Stimulated activated effector memory CD8-positive, alpha-beta T cell treated with anti-CD3 and anti-CD28 coated beads, Interleukin-12 subunit alpha, Interleukin-12 subunit beta, amount 100 ng/mL, for 72 hours (primary cell): ENCODE data around the gene ELL3.
A peak's percentile ranks its signal among the peaks of the same experiment; 100 is the strongest.

Source experiments
- ATAC-seq: fragments of 150-1000 bp; cut with Tn5 transposase; 2 replicates; pipeline ENCODE4 v1.10.0; 2021
- DNase-seq, 2 donors: peaks; one replicate each; pipeline ENCODE4 v3.0.0; 2021 to 2022; ENCODE audit warnings: low spot score in 2 of 2
- H3K27ac Mint-ChIP-seq: one replicate; pipeline ENCODE4 v1.8.0; 2022; ENCODE audit warnings: mild to moderate bottlenecking, mixed read lengths
- H3K36me3 Mint-ChIP-seq: one replicate; pipeline ENCODE4 v1.8.0; 2022; ENCODE audit warnings: mild to moderate bottlenecking, mixed read lengths
- H3K4me1 Mint-ChIP-seq: one replicate; pipeline ENCODE4 v1.8.0; 2022; ENCODE audit warnings: mixed read lengths
- H3K4me3 Mint-ChIP-seq: one replicate; pipeline ENCODE4 v1.8.0; 2022; ENCODE audit warnings: mild to moderate bottlenecking, mixed read lengths
- H3K9me3 Mint-ChIP-seq: one replicate; pipeline ENCODE4 v1.8.0; 2022; ENCODE audit warnings: mixed read lengths

Gene ELL3

DNA sequence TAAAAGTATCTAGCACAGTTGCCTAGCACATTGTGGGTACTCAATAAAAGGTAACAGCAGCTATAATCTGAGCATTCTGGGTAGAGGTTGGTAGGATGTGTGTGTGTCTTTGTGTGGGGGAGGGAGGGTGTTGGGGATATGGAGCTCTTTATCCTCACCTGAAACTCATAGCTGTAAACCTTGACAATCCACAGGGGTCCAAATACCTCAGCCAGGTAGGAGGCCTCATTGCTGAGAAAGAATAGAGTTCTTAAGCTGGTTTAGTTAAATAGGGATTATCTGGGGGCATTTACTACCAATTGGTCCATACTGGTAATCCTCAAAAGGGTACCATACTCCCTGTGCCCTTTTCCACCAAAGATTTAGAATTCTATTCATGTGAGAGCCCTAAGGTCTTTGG is 19.2 kb upstream of the ELL3 start:
- H3K36me3 Mint-ChIP-seq: peaks cover 92% of the 10 kb centered on the region
- no peaks in the 10 kb centered on the region for H3K9me3 Mint-ChIP-seq
- H3K4me3 Mint-ChIP-seq: no peak overlapping the region
- ATAC-seq (no peak), DNase-seq (no peak)
- peaks cover 69% of the 10 kb centered on the region for H3K4me1 Mint-ChIP-seq
- H3K27ac Mint-ChIP-seq: peak overlapping the region; percentile 99

- peaks cover 62% of the 10 kb centered on the region for H3K4me1 Mint-ChIP-seq
- DNase-seq (no peak), ATAC-seq (no peak)
- H3K9me3 Mint-ChIP-seq: no peaks in the 10 kb centered on the region
- no peak overlapping the region for H3K4me3 Mint-ChIP-seq
- peaks cover 84% of the 10 kb centered on the region for H3K36me3 Mint-ChIP-seq
- H3K27ac Mint-ChIP-seq: peak overlapping the region; percentile 99
Observed at GRCh38 chr15:43795197-43795596, 18.4 kb upstream of the ELL3 start.

- Mint-ChIP-seq H3K9me3 (no peaks in the 10 kb centered on the region), H3K36me3 (peaks cover 76% of the 10 kb centered on the region), H3K4me3 (peak overlapping the region; percentile 98), H3K4me1 (peaks cover 55% of the 10 kb centered on the region), H3K27ac (peak overlapping the region; percentile 99)
- ATAC-seq: no peak
- DNase-seq: no peak
Observed at GRCh38 chr15:43794269-43795037, 17.7 kb upstream of the ELL3 start.

GRCh38 chr15:43793647-43794046 is 16.9 kb upstream of the ELL3 start:
- ATAC-seq (no peak), DNase-seq (no peak)
- peak overlapping the region; percentile 99 for H3K27ac Mint-ChIP-seq
- H3K36me3 Mint-ChIP-seq: peaks cover 69% of the 10 kb centered on the region
- peaks cover 47% of the 10 kb centered on the region for H3K4me1 Mint-ChIP-seq
- H3K4me3 Mint-ChIP-seq: peak overlapping the region; percentile 98
- H3K9me3 Mint-ChIP-seq: no peaks in the 10 kb centered on the region

GRCh38 chr15:43792761-43793476 is 16.2 kb upstream of the ELL3 start:
- DNase-seq (no peak), ATAC-seq (peak; percentile 0)
- peak overlapping the region; percentile 98 for H3K4me3 Mint-ChIP-seq
- no peaks in the 10 kb centered on the region for H3K9me3 Mint-ChIP-seq
- peaks cover 62% of the 10 kb centered on the region for H3K36me3 Mint-ChIP-seq
- peak overlapping the region; percentile 99 for H3K27ac Mint-ChIP-seq
- H3K4me1 Mint-ChIP-seq: peaks cover 40% of the 10 kb centered on the region

GRCh38 chr15:43791993-43792760 is 15.4 kb upstream of the ELL3 start, which contains the start of gene SERF2:
Gene SERF2 (plus strand): TSS chr15:43792320. CDS start chr15:43792377, 57 bp downstream.
- Mint-ChIP-seq H3K4me1 (peaks cover 40% of the 10 kb centered on the region), H3K9me3 (no peaks in the 10 kb centered on the region), H3K4me3 (peak within 1 kb of the TSS; percentile 98), H3K27ac (peak within 1 kb of the TSS; percentile 99), H3K36me3 (peaks cover 55% of the 10 kb centered on the region)
- ATAC-seq (peak; percentile 94), DNase-seq (peak; percentile 94 to 99)

DNA sequence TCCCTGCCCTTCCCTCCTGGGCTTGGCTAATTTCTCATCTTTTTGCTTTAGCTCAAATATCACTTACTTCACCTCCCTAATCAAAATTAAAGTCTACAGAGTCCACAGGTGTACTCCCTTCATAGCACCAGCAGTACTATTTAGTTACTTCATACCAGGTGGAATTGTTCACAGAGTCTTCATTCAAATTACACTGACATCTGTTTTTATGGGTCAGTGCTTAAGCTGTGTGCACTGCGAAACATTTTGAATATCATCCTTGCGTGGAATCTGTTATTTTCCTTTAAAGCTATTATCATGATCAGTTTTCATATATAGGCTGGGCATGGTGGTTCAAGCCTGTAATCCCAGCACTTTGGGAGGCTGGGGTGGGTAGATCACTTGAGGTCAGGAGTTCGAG is 12.6 kb upstream of the ELL3 start:
- ATAC-seq (no peak), DNase-seq (no peak)
- Mint-ChIP-seq H3K4me1 (peaks cover 16% of the 10 kb centered on the region), H3K27ac (no peak overlapping the region), H3K36me3 (peaks cover 27% of the 10 kb centered on the region), H3K9me3 (no peaks in the 10 kb centered on the region), H3K4me3 (no peak overlapping the region)

DNA sequence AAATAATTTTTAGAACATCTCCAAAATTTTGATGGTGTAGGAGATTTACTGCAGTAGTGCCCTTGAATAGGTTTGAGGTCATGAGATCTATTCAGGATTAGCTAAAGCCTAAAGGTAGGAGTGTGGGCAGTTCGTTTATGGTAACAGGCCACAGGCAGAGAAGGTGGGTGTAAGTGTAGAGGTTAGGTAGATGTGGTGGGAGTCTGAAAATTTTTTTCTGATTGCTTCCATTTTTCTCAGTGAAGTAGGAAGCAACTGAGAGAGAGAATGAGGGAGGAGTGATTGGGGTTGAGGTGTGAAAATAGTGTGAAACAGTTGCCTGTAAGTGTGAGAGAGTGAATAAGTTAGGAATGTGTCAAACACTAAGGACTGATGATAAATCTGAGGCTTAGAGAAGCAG is 2.2 kb upstream of the ELL3 start:
- no peak for ATAC-seq
- Mint-ChIP-seq H3K27ac (no peak overlapping the region), H3K4me3 (no peak overlapping the region), H3K9me3 (no peaks in the 10 kb centered on the region), H3K4me1 (peaks cover 24% of the 10 kb centered on the region), H3K36me3 (peaks cover 23% of the 10 kb centered on the region)
- DNase-seq: no peak

DNA sequence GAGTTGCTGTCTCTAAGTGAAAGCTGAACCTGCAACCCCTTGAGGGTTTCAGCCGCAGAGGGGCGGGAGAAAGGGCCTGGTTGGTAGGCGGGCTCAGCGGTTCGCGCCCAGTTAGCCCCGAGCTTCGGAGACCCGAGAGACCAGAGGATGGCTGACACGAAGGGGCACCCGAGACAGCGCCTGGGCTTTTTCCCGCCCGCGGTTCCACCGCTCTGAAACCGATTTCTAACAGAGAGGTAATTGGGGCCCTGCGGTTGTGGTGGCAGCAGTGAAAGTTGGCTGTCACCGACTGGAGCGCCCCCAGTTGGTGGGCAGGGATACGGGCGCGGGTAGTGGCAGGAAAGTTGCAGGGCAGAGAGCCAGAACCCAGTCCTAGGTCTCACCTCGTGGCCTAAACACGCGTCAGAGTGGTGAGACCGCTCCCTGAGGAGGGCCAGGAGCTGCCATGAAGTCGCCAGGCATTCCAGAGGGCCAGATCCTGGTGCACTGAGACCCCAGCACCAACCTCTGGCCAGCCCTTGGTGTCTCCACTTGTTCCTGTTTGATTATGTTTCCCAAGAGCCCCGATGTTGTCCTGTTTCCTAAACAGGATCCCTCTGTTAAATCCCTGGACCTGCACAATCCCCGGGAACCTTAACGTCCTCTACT is 625 bp upstream of the ELL3 start:
- peaks cover 40% of the 10 kb centered on the region for H3K36me3 Mint-ChIP-seq
- DNase-seq: peak; percentile 64 to 89
- H3K4me3 Mint-ChIP-seq: peak overlapping the region; percentile 82
- peaks cover 24% of the 10 kb centered on the region for H3K4me1 Mint-ChIP-seq
- ATAC-seq: peak; percentile 86
- peak overlapping the region; percentile 83 for H3K27ac Mint-ChIP-seq
- no peaks in the 10 kb centered on the region for H3K9me3 Mint-ChIP-seq

GRCh38 chr15:43776101-43776717 is 557 bp downstream of the ELL3 start:
- ATAC-seq (peak; percentile 56), DNase-seq (no peak)
- Mint-ChIP-seq H3K36me3 (peaks cover 51% of the 10 kb centered on the region), H3K4me3 (peak overlapping the region; percentile 82), H3K27ac (peak overlapping the region; percentile 83), H3K4me1 (peaks cover 24% of the 10 kb centered on the region), H3K9me3 (no peaks in the 10 kb centered on the region)

DNA sequence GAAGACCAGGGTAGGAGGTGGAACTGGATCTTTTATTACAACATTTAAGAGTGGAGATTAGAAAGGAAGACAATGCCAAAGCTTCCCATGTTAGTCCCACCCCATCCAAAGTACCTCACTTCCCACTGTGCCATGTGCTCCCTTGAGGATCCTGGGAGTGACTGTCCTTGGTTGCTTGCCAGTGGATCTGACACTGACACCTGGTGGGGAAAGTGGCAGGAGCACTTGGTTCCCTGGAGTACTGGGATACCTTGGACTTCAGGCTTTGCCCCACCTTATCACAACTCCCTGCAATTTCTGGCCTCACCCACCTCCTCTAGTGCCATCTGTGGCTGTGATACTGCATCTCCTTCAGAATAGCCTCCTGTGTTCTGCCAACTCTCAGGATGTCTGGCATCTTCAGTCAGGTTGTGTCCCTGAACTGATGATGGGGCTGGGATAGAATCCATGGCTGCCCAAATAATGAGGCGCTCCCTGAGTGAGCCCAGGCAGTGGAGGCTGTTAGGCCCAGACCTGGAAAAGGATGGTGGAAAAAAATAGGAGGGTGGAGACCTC is 1.3 kb downstream of the ELL3 start:
- ATAC-seq: no peak

GRCh38 chr15:43774062-43774461 is 2.7 kb downstream of the ELL3 start:
- no peak overlapping the region for H3K4me3 Mint-ChIP-seq
- H3K36me3 Mint-ChIP-seq: peaks cover 73% of the 10 kb centered on the region
- no peaks in the 10 kb centered on the region for H3K9me3 Mint-ChIP-seq

More for the DNA sequence above, 1.3 kb downstream of the ELL3 start:
- H3K4me1 Mint-ChIP-seq: peaks cover 24% of the 10 kb centered on the region
- peak overlapping the region; percentile 83 for H3K27ac Mint-ChIP-seq
- peak overlapping the region; percentile 82 for H3K4me3 Mint-ChIP-seq
- no peak for DNase-seq
- H3K36me3 Mint-ChIP-seq: peaks cover 59% of the 10 kb centered on the region
- no peaks in the 10 kb centered on the region for H3K9me3 Mint-ChIP-seq

DNA sequence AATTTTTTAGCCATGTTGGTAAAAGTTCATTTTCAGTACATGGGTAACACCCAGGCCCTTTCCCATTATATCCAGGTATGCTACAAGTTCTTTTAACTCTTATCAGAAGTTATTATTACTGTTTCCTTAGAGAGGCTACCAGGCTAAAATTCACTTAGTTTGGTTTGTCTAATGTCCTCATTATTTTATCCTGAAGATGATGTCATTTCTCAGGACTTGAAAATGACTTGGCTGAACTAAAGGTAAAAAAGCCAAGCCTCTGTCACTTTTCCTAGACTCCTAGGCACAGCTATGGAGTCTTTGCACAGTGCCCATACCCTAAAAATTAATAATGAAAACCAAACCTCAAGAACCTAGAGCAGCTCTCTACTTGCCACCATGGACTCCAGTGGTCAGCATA is 4.1 kb downstream of the ELL3 start:
- H3K4me3 Mint-ChIP-seq: no peak overlapping the region
- H3K4me1 Mint-ChIP-seq: peaks cover 16% of the 10 kb centered on the region
- H3K27ac Mint-ChIP-seq: no peak overlapping the region
- DNase-seq (no peak), ATAC-seq (no peak)
- H3K9me3 Mint-ChIP-seq: no peaks in the 10 kb centered on the region
- peaks cover 86% of the 10 kb centered on the region for H3K36me3 Mint-ChIP-seq

More at GRCh38 chr15:43774062-43774461, 2.7 kb downstream of the ELL3 start:
- Mint-ChIP-seq H3K4me1 (peaks cover 22% of the 10 kb centered on the region), H3K27ac (no peak overlapping the region)
- ATAC-seq: no peak
- DNase-seq: no peak

GRCh38 chr15:43771816-43772215 is 5.0 kb downstream of the ELL3 start:
- H3K4me3 Mint-ChIP-seq: no peak overlapping the region
- peaks cover 86% of the 10 kb centered on the region for H3K36me3 Mint-ChIP-seq
- peaks cover 8% of the 10 kb centered on the region for H3K4me1 Mint-ChIP-seq
- no peak overlapping the region for H3K27ac Mint-ChIP-seq
- DNase-seq (no peak), ATAC-seq (no peak)
- no peaks in the 10 kb centered on the region for H3K9me3 Mint-ChIP-seq
